SK-N-MC (cell line): ENCODE results near the gene OR2AG2.
"Not testable (repeated sequence)": the region's sequence is repeated elsewhere in the genome, so short reads cannot be mapped to it uniquely, and the experiment has no call there.

Source experiments
- DNase-seq: peaks from one replicate; pipeline ENCODE4 v3.0.0-alpha.2; 2011; ENCODE audit warnings: low read depth, low spot score
- H3K27ac ChIP-seq: fragments of 200-600 bp; sonication (generic); 2 replicates; pipeline ENCODE4 v1.5.1; 2016; ENCODE audit warnings: mixed run types
- H3K36me3 ChIP-seq: fragments of 200-600 bp; sonication (generic); 2 replicates; pipeline ENCODE4 v1.6.1; 2017; ENCODE audit warnings: antibody characterized with exemption, low read length, mixed read lengths; ENCODE audit not compliant: insufficient read depth
- H3K4me3 ChIP-seq: fragments of 200-600 bp; sonication (generic); 2 replicates; pipeline ENCODE4 v1.5.1; 2016
- H3K9ac ChIP-seq: fragments of 200-600 bp; sonication (generic); 2 replicates; pipeline ENCODE4 v1.8.0; 2017; ENCODE audit warnings: mixed run types, mixed read lengths; ENCODE audit not compliant: insufficient read length
- H3K9me3 ChIP-seq: fragments of 200-600 bp; sonication (generic); 2 replicates; pipeline ENCODE4 v1.6.1; 2017; ENCODE audit warnings: low read depth, mild to moderate bottlenecking, antibody characterized with exemption, low read length, moderate library complexity, mixed read lengths
- EZH2 ChIP-seq: fragments of 200-600 bp; sonication (generic); IDR thresholded peaks from one replicate; pipeline ENCODE4 v1.6.1; 2017; ENCODE audit warnings: antibody characterized with exemption
- FOXP2 ChIP-seq: optimal IDR thresholded peaks from 2 replicates; pipeline ENCODE3; 2011; ENCODE audit warnings: mild to moderate bottlenecking, moderate library complexity; ENCODE audit not compliant: insufficient read depth; ENCODE audit errors: extremely low read length, control extremely low read depth
- POLR2AphosphoS5 ChIP-seq: IDR thresholded peaks from 2 replicates; pipeline ENCODE4 v1.6.1; 2012; ENCODE audit warnings: mild to moderate bottlenecking, low read depth, low read length, borderline replicate concordance

OR2AG2 gene, protein sequence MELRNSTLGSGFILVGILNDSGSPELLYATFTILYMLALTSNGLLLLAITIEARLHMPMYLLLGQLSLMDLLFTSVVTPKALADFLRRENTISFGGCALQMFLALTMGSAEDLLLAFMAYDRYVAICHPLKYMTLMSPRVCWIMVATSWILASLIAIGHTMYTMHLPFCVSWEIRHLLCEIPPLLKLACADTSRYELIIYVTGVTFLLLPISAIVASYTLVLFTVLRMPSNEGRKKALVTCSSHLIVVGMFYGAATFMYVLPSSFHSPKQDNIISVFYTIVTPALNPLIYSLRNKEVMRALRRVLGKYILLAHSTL

DNA sequence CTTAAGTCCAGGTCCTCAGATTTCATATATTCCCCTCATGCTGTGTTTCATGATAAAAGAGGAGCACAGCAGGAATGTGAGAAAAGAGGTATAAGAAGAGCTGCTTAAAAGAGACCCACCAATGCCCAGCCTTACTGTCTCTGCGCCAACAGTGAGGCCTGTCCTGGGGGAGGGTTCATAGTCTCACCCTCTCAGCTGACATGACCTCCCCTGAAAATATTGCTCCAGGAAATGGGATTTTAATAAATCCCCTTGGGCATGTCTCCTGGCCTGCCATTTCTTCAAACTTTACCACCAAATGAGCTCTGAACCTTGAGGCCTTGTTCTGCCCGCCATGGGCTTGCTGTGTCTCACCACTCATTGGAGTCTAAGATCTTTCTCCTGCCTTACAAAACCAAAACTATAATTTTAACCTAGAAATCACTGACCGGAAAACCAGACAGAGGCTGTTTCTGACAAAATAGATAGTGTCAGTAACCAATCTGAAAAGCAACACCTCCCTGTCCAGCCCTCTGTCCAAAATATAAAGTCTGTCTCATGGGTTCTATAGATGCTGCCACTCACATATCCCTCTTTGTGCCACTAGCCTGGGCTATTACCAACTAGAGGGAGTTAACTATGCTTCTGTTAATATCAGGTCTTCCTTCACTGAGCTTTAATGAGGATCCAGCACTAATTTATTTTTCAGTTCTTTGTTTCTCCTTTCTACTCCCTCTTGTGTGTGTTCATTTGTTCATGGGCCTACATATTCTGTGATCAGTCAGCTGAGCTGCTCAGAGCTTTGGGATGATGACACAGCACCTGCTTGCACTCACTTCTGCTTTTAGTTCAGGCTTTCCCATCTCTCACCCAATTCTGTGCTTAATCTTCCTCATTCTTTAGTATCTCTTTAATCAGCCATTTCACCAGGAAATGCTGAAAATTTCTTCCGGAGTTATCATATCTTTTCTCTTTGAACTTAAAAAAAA, at the start of gene OR2AG2:
OR2AG2 (minus strand) TSS at position 51 of the 968 bp plus-strand sequence. CDS start 3,019 bp downstream, outside the sequence.
- H3K4me3 ChIP-seq, result no peak within 1 kb of the TSS
- no peak for DNase-seq
- no peaks in the 10 kb centered on the region for H3K36me3 ChIP-seq
- H3K9ac ChIP-seq, result no peak within 1 kb of the TSS
- TF ChIP-seq POLR2AphosphoS5 (no peak), EZH2 (no peak), FOXP2 (no peak)
- H3K27ac ChIP-seq, result no peak within 1 kb of the TSS
- no peaks in the 10 kb centered on the region for H3K9me3 ChIP-seq

DNA sequence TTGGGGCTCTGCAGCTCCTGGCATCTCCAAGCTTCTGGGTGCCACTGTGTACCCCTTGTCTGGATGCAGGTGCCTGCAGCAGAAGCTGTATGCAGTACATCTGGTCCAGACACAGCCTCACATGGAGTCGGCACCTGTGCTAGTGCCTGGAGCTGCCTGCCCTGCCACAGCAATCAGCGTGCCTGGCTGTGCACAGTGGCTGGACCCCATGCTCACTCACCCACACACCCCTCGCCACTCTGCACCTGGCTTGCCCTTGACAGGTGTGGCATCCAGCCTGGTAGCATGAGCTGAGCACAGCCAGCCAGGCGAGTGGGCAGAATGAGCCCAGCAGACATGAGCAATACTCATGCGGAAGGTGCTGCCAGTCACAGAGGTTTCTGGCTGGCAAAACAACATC, 47.2 kb upstream of the OR2AG2 start:
- DNase-seq, result no peak

DNA sequence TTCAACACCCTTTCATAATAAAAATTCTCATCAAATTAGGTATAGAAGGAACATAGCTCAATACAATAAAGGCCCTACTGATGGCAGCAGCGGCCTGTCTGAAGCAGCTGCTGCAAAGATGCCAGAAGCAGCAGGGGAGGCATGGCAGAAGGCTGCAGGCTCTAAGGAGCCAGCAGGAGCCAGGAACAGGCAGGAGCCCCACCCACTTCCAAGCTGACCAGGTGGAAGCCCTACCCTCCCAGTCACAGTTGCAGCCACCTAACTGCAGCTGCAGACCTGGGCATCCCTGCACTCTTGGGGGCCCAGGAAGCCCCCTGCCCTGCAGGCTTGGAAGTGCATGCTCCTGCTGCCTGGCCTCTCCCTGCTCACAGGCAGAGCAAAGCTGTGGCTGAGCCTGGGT, 45.9 kb upstream of the OR2AG2 start:
- H3K4me3 ChIP-seq, result no peak overlapping the region
- H3K9ac ChIP-seq, result no peak overlapping the region
- TF ChIP-seq POLR2AphosphoS5, result no peak
- TF ChIP-seq FOXP2, result no peak
- TF ChIP-seq EZH2, result no peak
- H3K9me3 ChIP-seq, result no peaks in the 10 kb centered on the region
- no peak for DNase-seq
- no peak overlapping the region for H3K27ac ChIP-seq
- no peaks in the 10 kb centered on the region for H3K36me3 ChIP-seq

More for the DNA sequence above, 47.2 kb upstream of the OR2AG2 start:
- H3K9ac ChIP-seq, result no peak overlapping the region
- no peak overlapping the region for H3K4me3 ChIP-seq
- H3K36me3 ChIP-seq, result no peaks in the 10 kb centered on the region
- no peak overlapping the region for H3K27ac ChIP-seq
- H3K9me3 ChIP-seq, result no peaks in the 10 kb centered on the region
- TF ChIP-seq POLR2AphosphoS5, result no peak

DNA sequence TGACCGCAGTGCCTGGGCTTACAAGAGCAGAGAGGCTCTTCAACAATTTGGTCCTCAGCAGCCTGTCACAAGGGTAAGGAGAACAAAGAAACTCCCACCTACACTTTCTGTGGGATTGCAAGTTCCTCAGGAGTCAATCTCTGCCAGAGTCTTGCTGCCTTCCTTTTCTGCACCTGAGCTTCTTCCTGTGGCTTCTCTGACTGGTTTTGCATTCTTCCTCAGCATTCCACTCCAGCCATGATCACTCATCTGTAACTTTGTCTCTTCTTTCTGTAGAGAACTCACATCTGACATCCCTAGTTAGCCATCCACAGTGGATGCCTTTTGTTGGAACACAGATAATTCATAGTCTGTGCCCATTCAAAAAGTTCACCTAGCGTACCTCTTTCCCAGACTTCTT, 41.9 kb upstream of the OR2AG2 start:
- Histone ChIP-seq H3K36me3 (no peaks in the 10 kb centered on the region), H3K27ac (no peak overlapping the region), H3K4me3 (no peak overlapping the region), H3K9me3 (no peaks in the 10 kb centered on the region), H3K9ac (no peak overlapping the region)
- no peak for TF ChIP-seq POLR2AphosphoS5
- TF ChIP-seq FOXP2, result no peak
- no peak for DNase-seq

DNA sequence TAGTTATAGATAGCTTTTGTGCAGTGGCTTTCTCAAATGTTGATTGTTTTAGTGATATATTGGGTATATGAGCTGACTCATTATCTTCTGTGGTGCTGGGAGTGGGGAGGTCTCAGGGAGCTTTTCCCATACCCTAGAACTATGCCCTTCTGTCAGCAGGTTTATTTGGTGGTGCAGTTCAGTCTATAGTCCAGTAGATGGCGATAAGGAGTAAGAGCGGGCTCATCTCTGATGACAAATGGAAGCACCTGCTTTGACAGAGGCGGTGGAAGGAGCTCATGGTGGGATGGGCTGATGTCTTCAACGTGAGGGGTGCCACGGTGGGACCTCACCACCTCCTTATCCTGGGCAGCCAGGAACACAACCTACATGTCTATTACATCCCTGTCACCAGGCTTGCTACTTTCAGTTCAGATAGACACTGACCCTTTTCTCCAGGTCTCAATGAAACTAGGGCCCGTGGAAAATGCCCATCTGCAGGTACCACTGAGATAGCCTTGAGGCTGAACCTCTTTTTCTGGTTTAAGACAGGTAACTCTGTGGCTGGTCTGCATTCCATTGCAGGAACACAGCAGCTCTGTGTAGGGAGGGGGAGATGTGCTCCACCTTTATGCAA, 40.7 kb upstream of the OR2AG2 start:
- H3K4me3 ChIP-seq, result no peak overlapping the region
- no peak for DNase-seq
- no peak overlapping the region for H3K27ac ChIP-seq
- H3K9ac ChIP-seq, result no peak overlapping the region
- no peaks in the 10 kb centered on the region for H3K36me3 ChIP-seq
- no peaks in the 10 kb centered on the region for H3K9me3 ChIP-seq
- TF ChIP-seq FOXP2 (no peak), POLR2AphosphoS5 (no peak), EZH2 (no peak)

DNA sequence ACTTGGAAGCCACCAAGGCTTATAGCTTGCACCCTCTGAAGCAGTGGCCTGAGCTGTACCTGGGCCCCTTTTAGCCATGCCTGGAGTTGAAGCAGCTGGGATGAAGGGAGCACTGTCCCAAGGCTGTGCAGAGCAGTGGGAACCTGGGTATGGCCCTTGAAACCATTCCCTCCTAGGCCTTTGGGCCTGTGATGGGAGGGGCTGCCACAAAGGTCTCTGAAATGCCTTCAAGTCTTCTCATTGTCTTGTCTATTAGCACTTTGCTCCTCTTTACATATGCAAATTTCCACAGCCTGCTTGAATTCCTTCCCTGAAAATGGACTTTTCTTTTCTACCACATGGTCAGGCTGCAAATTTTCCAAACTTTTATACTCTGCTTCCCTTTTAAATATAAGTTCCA, 29.3 kb upstream of the OR2AG2 start:
- not testable (repeated sequence) for H3K9ac ChIP-seq, DNase-seq, H3K9me3 ChIP-seq, H3K36me3 ChIP-seq, H3K4me3 ChIP-seq, H3K27ac ChIP-seq

DNA sequence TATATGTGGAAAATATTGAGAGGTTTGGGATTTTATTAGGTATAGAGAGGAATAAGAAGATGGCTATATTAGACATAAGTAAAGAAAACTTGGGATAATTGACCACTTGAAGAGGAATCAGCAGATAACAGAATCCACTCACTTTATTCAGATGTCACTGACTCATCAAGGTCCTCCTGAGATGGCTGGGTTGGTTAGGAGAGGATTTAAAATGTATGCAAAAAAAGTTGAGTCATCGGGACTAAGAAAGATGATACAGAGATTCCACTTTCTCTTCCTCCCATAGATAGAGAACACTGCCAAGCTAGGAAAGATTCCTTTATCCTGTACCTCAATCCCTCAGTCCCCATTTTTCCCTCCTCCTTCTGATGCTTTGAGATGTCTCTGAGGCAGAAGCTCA, 27.6 kb upstream of the OR2AG2 start, which contains the start of gene OR6A2:
OR6A2 (minus strand) TSS at position 288 of the 400 bp plus-strand sequence. CDS start 3,981 bp downstream, outside the sequence.
- no peak for TF ChIP-seq EZH2
- TF ChIP-seq FOXP2, result no peak
- no peak for TF ChIP-seq POLR2AphosphoS5
- H3K9ac ChIP-seq, result no peak within 1 kb of the TSS
- H3K27ac ChIP-seq, result no peak within 1 kb of the TSS
- H3K4me3 ChIP-seq, result no peak within 1 kb of the TSS
- DNase-seq, result no peak
- no peaks in the 10 kb centered on the region for H3K9me3 ChIP-seq
- no peaks in the 10 kb centered on the region for H3K36me3 ChIP-seq

DNA sequence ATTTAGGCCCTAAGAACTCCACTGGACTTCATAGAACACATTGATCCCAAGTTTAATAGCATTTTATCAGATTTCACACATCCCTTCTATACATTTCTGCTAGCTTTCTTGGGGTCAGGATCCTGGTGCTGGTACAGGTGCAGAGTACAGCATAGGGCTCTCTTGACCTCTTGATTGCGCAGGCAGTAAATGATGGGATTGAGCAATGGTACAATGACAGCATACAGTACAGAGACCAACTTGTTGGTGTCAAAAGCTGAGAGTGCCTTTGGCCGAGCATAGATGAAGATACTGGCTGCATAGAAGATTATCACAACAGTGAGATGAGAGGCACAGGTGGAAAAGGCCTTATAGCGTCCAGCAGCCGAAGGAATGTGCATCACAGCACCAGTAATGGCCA, 22.9 kb upstream of the OR2AG2 start:
- no peak overlapping the region for H3K9ac ChIP-seq
- H3K9me3 ChIP-seq, result no peaks in the 10 kb centered on the region
- DNase-seq, result no peak
- no peak overlapping the region for H3K4me3 ChIP-seq
- no peaks in the 10 kb centered on the region for H3K36me3 ChIP-seq
- H3K27ac ChIP-seq, result no peak overlapping the region
- TF ChIP-seq FOXP2, result no peak
- TF ChIP-seq EZH2, result no peak
- TF ChIP-seq POLR2AphosphoS5, result no peak
